Esophagus muscularis mucosa (tissue), 4 donors: ENCODE results near the gene GPC6. TPM values are rescaled to one million over a fixed set of nuclear protein-coding genes. Genes with fewer than 3 reads are reported as not detected.

Source experiments
- DNase-seq: peaks from one replicate; pipeline ENCODE4 v3.0.0-alpha.2; 2017; ENCODE audit errors: extremely low spot score
- H3K27ac ChIP-seq, 4 donors: fragments of 200-600 bp; sonication (generic); replicated peaks in 1 of 4; 1 replicate in 3 of 4; 2 replicates in 1 of 4; pipeline ENCODE4 v1.5.1; 2016 to 2019; ENCODE audit warnings: mild to moderate bottlenecking in 1 of 4
- H3K27me3 ChIP-seq, 4 donors: fragments of 200-600 bp; sonication (generic); one replicate each; pipeline versions ENCODE4 v1.5.1 to v1.6.0; 2016 to 2019
- H3K36me3 ChIP-seq, 4 donors: fragments of 200-600 bp; sonication (generic); one replicate each; pipeline ENCODE4 v1.5.1; 2016 to 2019
- H3K4me1 ChIP-seq, 4 donors: fragments of 200-600 bp; sonication (generic); one replicate each; pipeline ENCODE4 v1.5.1; 2016 to 2019
- H3K4me3 ChIP-seq, 4 donors: fragments of 200-600 bp; sonication (generic); 1 replicate in 2 of 4; 2 replicates in 2 of 4; pipeline ENCODE4 v1.5.1; 2016 to 2019; ENCODE audit warnings: mild to moderate bottlenecking in 4 of 4, moderate library complexity in 1 of 4
- H3K9me3 ChIP-seq, 4 donors: fragments of 200-600 bp; sonication (generic); 1 replicate in 3 of 4; 2 replicates in 1 of 4; pipeline ENCODE4 v1.5.1; 2016 to 2019
- EP300 ChIP-seq: sonication (generic); formaldehyde crosslinking; IDR thresholded peaks from one replicate; pipeline ENCODE4 v1.6.1; 2017; ENCODE audit warnings: antibody characterized with exemption
- POLR2A ChIP-seq: fragments of 450-650 bp; IDR thresholded peaks from one replicate; pipeline ENCODE4 v1.6.1; 2017; ENCODE audit warnings: antibody characterized with exemption, moderate library complexity, mild to moderate bottlenecking, low read depth
- POLR2AphosphoS5 ChIP-seq, 2 donors: sonication (generic); formaldehyde crosslinking; IDR thresholded peaks; one replicate each; pipeline ENCODE4 v1.6.1; 2017; ENCODE audit warnings: antibody characterized with exemption in 2 of 2
- WGBS: methylation state at CpG from one replicate; pipeline ENCODE4 v1.1.5; 2018; 5-methylcytosine and 5-hydroxymethylcytosine counted together
- intact Hi-C: fragments of 100-400 bp; cut with DNase I; formaldehyde crosslinking; loops from one replicate; pipeline ENCODE4 v1.15.1; 2023
- total RNA-seq, 4 donors: library from RNA; depleted of rRNA; stranded (reverse); fragments of >200 nt; gene quantifications; one replicate each; pipeline versions ENCODE4 v1.1.0 to v1.2.1, GENCODE V29; 2016
- TF ChIP-seq, protein P1 (sequence below), 3 experiments: fragments of 200-600 bp in 2 of 3; fragments of 450-650 bp in 1 of 3; sonication (generic) in 2 of 3; IDR thresholded peaks; one replicate each; pipeline ENCODE4 v1.5.1; 2017 to 2019; ENCODE audit warnings: antibody characterized with exemption in 3 of 3, mild to moderate bottlenecking in 2 of 3, moderate library complexity in 1 of 3

Gene GPC6
- total RNA-seq, 4 donors from 2014 or later = 6.5 to 17.2 (median 13.5) TPM

DNA sequence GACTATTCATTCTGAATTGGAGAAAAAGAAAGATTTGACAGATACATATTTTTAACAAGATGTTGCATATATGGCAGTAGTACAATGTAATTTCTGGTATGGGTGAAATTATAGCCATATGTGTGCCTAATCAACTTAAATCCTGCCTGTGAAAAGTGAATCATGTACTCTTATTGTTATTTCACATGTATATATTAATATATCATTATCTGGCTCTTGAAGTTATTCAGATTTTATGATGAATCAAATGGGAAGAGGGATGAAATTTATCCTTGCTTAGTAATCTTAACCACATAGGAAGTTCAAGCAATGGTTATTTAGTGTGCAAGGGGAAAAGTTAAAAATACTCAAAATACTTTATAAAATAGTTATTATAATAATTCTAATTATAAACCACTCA, 80.5 kb downstream of the GPC6 start:
- TF ChIP-seq POLR2A = no peak
- no peak for TF ChIP-seq POLR2AphosphoS5 (IDR thresholded peaks at IDR 0.05)
- Histone ChIP-seq H3K4me1 (no peaks in the 10 kb centered on the region), H3K9me3 (no peaks in the 10 kb centered on the region), H3K27ac (no peak overlapping the region), H3K27me3 (no peaks in the 10 kb centered on the region), H3K36me3 (no peaks in the 10 kb centered on the region), H3K4me3 (no peak overlapping the region)
- intact Hi-C loops = no loop called here
- no peak for DNase-seq

DNA sequence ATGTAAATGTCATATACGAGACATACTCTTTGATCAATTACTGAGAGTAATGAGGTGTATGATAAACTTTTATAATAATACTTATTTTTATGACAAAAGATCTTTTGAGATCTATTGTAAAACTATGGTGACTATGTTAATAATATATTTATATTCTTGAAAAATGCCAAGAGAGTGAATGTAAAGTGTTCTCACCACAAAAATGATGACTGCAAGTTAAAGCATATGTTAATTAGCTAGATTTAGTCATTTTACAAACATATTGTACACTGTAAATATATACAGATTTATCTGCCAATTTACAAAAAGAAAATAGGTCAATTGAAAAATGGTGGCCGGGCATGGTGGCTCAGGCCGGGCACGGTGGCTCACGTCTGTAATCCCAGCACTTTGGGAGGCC, 81.0 kb downstream of the GPC6 start:
- Histone ChIP-seq H3K9me3 (no peaks in the 10 kb centered on the region), H3K27me3 (no peaks in the 10 kb centered on the region), H3K27ac (no peak overlapping the region), H3K36me3 (no peaks in the 10 kb centered on the region), H3K4me3 (no peak overlapping the region), H3K4me1 (no peaks in the 10 kb centered on the region)
- 96% methylated on average over 5 of the region's 5 CpGs for WGBS
- no peak for DNase-seq
- TF ChIP-seq POLR2A (no peak), EP300 (no peak), POLR2AphosphoS5 (IDR thresholded peaks at IDR 0.05) (no peak)
- TF ChIP-seq, protein P1, sequence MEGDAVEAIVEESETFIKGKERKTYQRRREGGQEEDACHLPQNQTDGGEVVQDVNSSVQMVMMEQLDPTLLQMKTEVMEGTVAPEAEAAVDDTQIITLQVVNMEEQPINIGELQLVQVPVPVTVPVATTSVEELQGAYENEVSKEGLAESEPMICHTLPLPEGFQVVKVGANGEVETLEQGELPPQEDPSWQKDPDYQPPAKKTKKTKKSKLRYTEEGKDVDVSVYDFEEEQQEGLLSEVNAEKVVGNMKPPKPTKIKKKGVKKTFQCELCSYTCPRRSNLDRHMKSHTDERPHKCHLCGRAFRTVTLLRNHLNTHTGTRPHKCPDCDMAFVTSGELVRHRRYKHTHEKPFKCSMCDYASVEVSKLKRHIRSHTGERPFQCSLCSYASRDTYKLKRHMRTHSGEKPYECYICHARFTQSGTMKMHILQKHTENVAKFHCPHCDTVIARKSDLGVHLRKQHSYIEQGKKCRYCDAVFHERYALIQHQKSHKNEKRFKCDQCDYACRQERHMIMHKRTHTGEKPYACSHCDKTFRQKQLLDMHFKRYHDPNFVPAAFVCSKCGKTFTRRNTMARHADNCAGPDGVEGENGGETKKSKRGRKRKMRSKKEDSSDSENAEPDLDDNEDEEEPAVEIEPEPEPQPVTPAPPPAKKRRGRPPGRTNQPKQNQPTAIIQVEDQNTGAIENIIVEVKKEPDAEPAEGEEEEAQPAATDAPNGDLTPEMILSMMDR (IDR thresholded peaks at IDR 0.05) = no peak
- intact Hi-C loops = no loop called here

DNA sequence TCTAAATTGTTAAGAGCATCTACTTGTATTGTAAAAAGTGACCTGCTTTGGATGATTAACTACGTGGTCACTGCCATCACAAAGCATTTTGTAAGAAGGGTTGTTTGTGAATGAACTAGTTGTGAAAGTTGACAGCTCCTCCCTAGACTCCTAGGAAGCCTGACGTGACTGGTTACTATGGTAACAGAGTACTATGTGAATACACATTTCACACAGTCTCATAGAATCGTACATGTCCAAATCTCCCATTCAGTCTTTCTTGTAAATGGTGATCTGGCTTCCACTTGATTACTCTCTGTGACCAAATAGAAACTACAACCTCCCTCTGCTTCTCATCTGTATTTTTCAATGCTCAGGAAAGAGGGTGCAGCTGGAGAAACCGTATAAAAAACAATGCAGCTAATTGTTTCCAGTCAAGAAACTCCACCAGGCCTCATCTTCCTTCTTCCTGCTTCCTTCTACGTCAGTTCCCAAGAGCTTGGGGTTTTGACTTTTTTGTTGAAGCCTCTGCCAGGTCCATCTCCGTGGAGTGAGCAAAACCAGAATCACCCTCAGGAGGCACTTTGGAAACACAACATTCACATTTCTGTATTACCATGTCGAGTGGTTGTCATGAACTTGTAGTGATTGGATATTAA, 83.4 kb downstream of the GPC6 start:
- intact Hi-C loops = no loop called here

DNA sequence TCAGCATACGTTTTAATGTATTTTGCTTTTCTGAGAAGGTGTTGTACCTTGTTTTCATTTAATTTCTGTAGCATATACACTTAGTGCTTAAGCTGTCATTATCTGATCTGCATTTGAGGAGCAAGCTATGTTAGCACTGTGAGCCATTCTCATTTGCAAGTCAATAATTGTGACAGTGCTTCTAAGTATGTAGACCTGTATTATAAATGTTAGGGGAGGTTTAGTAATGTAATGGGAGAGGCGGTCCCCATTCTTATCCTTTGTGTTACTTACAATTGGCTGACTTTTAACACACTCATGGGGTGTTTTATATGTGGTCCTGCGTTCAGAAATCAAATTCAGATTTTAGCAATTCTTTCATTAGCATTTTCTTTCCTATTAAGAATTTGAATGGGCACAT, 90.2 kb downstream of the GPC6 start:
- WGBS = 87% methylated on average over 3 of the region's 3 CpGs
- no peak overlapping the region for H3K4me3 ChIP-seq

More for the DNA sequence above, 83.4 kb downstream of the GPC6 start:
- H3K4me3 ChIP-seq = no peak overlapping the region
- no peaks in the 10 kb centered on the region for H3K27me3 ChIP-seq
- no peaks in the 10 kb centered on the region for H3K4me1 ChIP-seq
- H3K36me3 ChIP-seq = no peaks in the 10 kb centered on the region
- TF ChIP-seq POLR2AphosphoS5 (IDR thresholded peaks at IDR 0.05) (no peak), POLR2A (no peak), EP300 (no peak)
- TF ChIP-seq, protein P1 (IDR thresholded peaks at IDR 0.05) = no peak
- H3K9me3 ChIP-seq = no peaks in the 10 kb centered on the region
- WGBS = 60% methylated on average over 7 of the region's 7 CpGs
- DNase-seq = no peak
- H3K27ac ChIP-seq = no peak overlapping the region

DNA sequence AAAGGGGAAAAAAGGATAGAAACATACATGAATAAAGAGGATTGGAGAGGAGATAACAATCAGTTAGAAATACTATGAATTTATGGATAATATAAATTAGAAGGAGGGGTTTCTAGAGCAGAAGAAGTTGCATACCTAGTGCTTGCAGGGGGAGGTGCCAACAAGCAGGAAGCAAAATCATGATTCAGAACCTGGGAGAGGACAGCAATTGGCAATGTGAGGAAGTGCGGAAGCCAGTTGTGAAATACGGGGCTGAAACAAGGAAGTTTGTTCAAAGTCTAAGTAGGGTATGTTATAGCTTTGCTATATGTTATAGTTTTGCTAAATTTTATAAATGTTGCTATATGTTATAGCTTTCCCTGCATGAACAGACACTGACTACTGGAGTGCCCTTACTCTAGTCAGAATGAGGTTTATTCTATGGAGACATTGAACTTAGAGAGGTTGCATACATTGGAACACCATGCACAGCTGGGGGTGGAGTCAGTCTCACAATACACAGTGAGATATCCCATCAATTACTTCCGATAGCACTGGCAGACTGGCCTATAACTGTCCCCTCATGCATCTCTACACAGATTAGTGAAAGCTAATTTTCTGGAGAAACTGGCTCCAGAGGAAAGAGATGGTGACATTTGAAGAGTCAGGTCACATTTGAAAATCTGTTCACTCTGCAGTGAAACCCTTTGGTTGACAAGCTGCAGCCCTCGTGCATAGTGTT, 92.1 kb downstream of the GPC6 start:
- Histone ChIP-seq H3K4me3 (no peak overlapping the region), H3K4me1 (no peaks in the 10 kb centered on the region), H3K9me3 (no peaks in the 10 kb centered on the region), H3K27me3 (no peaks in the 10 kb centered on the region), H3K36me3 (no peaks in the 10 kb centered on the region), H3K27ac (no peak overlapping the region)
- TF ChIP-seq POLR2AphosphoS5 (IDR thresholded peaks at IDR 0.05) (no peak), POLR2A (no peak), EP300 (no peak)
- TF ChIP-seq, protein P1 (IDR thresholded peaks at IDR 0.05) = no peak
- no peak for DNase-seq
- WGBS = 81% methylated on average over 4 of the region's 4 CpGs
- intact Hi-C loops = no loop called here

More for the DNA sequence above, 90.2 kb downstream of the GPC6 start:
- TF ChIP-seq, protein P1 (IDR thresholded peaks at IDR 0.05) = no peak
- TF ChIP-seq POLR2A = no peak
- no peak for DNase-seq
- intact Hi-C loops = no loop called here
- H3K36me3 ChIP-seq = no peaks in the 10 kb centered on the region
- H3K27ac ChIP-seq = no peak overlapping the region
- H3K27me3 ChIP-seq = no peaks in the 10 kb centered on the region
- H3K9me3 ChIP-seq = no peaks in the 10 kb centered on the region
- H3K4me1 ChIP-seq = no peaks in the 10 kb centered on the region
